Vagina (tissue), 2 donors: ENCODE results near the gene CDH3.

ENCODE experiments used
- CTCF ChIP-seq, 3 experiments: fragments of 450-650 bp in 2 of 3; fragments of 200-600 bp in 1 of 3; sonication (generic) in 1 of 3; IDR thresholded peaks; one replicate each; pipeline ENCODE4 v1.5.1; 2017 to 2019; ENCODE audit warnings: antibody characterized with exemption in 3 of 3, mild to moderate bottlenecking in 2 of 3, moderate library complexity in 2 of 3
- POLR2A ChIP-seq, 2 donors: fragments of 450-650 bp; IDR thresholded peaks; one replicate each; pipeline ENCODE4 v1.6.1; 2017; ENCODE audit warnings: antibody characterized with exemption in 2 of 2, mild to moderate bottlenecking in 2 of 2, moderate library complexity in 2 of 2
- POLR2AphosphoS5 ChIP-seq, 2 donors: sonication (generic); formaldehyde crosslinking; IDR thresholded peaks; one replicate each; pipeline ENCODE4 v1.9.0; 2017; ENCODE audit warnings: antibody characterized with exemption in 2 of 2, mild to moderate bottlenecking in 2 of 2, low read depth in 1 of 2; ENCODE audit not compliant: insufficient read depth in 1 of 2

GRCh38 chr16:68739964-68740627 lies 95.0 kb downstream of the CDH3 start:
- TF ChIP-seq CTCF (IDR thresholded peaks at IDR 0.05) (no peak), POLR2A (IDR thresholded peaks at IDR 0.05) (no peak), POLR2AphosphoS5 (IDR thresholded peaks at IDR 0.05; ENCODE audit: insufficient read depth in 1 of 2, low read depth in 1 of 2) (no peak)
